Mucosa of gallbladder (tissue), 1 donor: Measurements from ENCODE around the gene SHISA9. TPM values are rescaled to one million over a fixed set of nuclear protein-coding genes. Genes with fewer than 3 reads are reported as not detected.

Experiments used
- DNase-seq: peaks from one replicate; pipeline ENCODE4 v3.0.0-alpha.2; 2020; ENCODE audit warnings: low spot score
- total RNA-seq: library from RNA; stranded (reverse); gene quantifications from one replicate; pipeline ENCODE4 v1.2.1, GENCODE V29; 2021
- donor health status: DM: no; HTN: no; CAD: no.

SHISA9 gene
- total RNA-seq, 1 donor from 2014 or later: 0.89 TPM

DNA sequence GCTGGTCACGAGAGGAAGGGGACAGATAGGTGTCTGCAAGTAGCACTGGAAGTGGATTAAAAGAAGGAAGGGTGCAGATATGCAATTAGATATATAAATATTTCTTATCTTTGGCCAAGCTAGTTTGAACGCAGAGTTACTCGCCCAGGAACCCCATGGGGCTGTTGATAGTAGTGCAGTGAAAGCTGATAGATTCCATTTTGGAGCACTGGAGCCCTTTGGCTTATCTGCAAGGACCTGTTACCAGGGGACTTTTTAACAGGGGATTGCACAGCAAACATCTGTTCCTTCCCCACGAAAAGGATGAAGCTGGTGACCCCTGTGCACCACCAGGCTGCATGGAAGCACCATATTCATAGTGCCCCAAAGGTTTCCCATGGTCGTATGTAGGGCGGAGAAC, 218.7 kb downstream of the SHISA9 start:
- no peak for DNase-seq

GRCh38 chr16:13120557-13120956, 219.2 kb downstream of the SHISA9 start:
- DNase-seq: no peak

- no peak for DNase-seq
Measured at GRCh38 chr16:13123991-13124390, 222.6 kb downstream of the SHISA9 start.

GRCh38 chr16:13127144-13127543, 225.7 kb downstream of the SHISA9 start:
- no peak for DNase-seq

GRCh38 chr16:13130586-13130985, 229.2 kb downstream of the SHISA9 start:
- DNase-seq: no peak

- DNase-seq: no peak
Measured at GRCh38 chr16:13134836-13135235, 233.4 kb downstream of the SHISA9 start.

DNA sequence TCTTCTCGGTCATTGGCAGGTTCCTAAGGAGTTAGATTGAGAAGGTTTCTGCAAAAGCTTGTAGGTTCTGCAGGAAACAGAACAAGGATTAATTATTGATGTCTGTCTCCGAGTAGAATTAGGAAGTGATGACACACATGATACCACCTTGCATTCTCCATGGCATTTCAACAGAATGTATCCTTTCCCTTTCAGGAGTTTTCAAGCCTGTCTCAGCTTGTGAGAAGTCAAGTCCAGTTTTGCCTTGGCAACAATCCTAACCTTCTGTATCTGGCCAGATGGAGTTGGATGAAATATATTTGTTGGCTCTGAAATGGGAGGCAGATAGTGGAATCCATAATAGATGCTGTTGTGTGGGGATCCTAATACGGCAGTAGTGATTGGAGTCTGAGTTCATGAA, 235.5 kb downstream of the SHISA9 start:
- DNase-seq: no peak

DNA sequence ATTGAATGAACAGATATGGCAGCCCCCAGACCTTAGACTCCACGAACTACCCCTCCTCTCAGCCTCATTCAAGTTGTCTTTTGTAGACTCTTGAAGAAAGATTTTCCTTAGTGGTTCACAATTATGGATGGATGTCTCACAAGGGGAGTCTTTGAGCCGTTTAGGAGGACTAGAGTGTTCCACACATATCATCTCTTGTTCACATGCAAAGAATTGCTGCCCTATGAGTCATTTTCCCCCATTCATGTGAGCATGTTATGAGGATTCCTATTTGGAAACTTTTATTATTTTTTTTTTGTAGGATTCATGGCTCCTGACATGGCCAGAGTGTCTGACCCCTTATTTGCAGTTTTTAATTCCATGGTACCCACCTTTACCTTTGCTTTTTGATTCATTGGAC, 237.1 kb downstream of the SHISA9 start:
- no peak for DNase-seq

GRCh38 chr16:13139661-13140241, 238.4 kb downstream of the SHISA9 start:
- DNase-seq: no peak

DNA sequence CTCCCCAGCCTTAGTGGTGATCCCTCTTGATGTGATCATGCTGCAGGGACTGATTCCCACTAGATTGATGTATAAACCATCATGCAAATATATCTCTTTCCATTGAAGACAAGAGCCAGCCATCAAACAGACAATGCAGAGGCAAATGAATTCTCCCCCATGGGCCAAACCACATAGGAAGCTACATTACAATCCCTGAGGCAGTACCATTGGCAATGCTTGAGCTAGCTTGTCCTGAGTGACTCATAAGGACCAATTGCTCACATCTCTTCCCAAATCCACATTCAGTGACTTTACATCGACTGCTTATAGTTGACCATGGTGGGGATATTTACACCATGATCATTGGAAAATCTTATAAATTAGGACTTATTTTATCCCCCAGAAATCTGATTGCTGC, 242.2 kb downstream of the SHISA9 start:
- no peak for DNase-seq

DNA sequence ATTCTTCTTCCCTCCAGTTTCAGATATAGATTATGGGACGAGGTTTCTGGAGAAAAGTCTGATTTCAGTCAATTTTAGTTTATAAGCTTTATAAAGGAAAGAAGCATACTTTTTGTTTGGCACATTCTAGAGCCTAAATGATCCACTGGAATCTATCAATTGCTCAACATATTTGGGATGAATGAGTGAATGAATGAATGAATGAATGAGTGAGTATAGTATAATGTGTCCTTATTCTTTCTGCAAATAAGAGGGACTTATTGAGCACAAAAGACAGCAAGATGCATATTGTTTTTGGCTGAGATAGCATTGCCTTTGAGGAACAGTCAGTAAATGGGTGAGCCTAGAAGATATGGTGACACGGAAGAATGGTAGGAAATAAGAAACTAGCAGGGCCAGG, 245.4 kb downstream of the SHISA9 start:
- DNase-seq: no peak

DNA sequence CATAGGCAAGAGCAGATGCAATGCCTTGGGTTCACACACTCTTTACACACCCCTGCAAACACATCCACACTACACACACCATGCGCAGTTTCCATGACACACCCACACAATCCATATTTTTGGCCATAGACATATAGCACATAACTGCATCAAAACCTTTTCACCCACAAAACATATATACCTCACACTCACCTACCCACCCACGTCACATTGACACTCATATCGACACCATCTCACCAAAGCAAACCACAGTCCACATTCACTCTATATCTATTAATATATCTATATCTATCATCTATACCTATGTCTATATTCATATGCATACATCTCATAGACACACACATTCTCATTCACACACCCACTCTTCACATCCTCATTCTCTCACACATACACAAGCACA, 246.9 kb downstream of the SHISA9 start:
- no peak for DNase-seq

GRCh38 chr16:13148836-13149235, 247.4 kb downstream of the SHISA9 start:
- no peak for DNase-seq

- no peak for DNase-seq
Measured at GRCh38 chr16:13150181-13150885, 248.9 kb downstream of the SHISA9 start.

- no peak for DNase-seq
Measured at GRCh38 chr16:13153696-13154095, 252.3 kb downstream of the SHISA9 start.

- no peak for DNase-seq
Measured at GRCh38 chr16:13154799-13155198, 253.4 kb downstream of the SHISA9 start.

DNA sequence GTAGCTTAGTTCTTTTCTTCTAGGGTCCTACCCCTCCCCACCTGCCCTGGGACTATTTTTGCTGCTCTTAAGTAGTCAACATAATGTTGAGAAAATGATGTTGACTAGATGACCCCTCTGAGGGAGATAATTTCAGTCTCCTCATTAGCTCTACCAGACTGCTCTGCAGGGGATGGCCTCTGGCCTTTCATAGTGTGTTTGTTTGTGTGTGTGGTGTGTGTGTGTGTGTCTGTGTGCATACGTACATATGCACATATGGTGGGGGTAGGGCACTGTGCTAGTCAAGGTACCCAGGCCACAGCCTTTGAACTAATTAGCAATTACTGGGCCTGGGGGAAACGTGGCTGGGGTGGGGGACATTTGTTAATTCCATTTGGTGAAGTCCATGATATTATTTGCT, 254.0 kb downstream of the SHISA9 start:
- no peak for DNase-seq

DNA sequence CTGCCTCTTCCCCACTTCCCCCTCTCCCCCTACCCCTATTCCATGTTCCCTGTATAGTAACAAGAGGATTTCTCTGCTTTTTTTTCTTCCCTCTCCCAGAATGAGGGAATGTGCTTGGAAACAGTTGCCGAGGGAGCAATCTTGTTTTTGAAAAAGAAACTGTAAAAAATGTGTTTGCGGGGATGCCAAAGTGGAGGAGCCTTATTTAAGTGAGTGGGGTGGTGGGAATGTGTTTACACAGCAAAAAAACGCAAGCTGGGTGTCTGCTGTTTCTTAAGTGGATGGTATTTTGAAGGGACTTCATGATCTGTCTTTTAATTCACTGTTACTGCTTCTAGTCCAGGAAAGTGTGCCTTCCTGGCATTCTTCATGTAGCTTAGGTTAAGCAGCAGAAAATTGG, 254.4 kb downstream of the SHISA9 start:
- DNase-seq: no peak

GRCh38 chr16:13157082-13157481, 255.7 kb downstream of the SHISA9 start:
- DNase-seq: no peak

DNA sequence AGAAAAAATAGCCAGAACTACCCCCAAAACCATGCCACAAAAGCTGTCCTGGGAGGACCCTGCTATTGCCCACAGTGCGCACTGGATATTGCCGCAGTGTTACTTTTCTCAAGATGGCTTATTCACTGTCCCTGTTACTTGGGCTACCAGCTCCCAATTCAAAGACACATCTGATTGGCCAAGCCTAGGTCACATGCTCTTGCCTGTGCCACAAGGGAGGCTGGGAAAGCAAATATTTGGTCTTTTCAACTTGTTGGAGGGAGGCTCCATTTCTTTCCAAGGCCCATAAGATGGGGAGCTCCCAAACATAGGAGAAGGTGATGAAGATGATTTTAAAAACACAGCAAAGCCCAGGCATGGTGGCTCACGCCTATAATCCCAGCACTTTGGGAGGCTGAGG, 257.0 kb downstream of the SHISA9 start:
- no peak for DNase-seq

DNA sequence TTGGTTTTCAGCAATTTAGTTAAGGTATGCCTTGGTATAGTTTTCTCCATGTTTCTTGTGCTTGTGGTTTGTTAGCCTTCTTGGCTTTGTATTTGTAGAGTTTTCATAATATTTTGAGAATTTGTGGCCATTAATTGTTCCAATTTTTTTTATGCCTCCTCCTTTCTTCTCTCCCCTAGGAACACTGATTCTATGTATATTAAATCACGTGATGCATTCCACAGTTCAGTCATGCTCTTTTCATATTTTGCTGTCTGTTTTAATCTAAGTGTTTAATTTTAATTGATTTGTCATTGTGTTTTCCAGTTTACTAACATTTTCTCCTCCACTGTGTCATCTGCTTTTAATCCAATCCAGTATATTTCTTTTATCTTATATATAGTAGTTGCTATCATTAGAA, 263.6 kb downstream of the SHISA9 start:
- DNase-seq: no peak

DNA sequence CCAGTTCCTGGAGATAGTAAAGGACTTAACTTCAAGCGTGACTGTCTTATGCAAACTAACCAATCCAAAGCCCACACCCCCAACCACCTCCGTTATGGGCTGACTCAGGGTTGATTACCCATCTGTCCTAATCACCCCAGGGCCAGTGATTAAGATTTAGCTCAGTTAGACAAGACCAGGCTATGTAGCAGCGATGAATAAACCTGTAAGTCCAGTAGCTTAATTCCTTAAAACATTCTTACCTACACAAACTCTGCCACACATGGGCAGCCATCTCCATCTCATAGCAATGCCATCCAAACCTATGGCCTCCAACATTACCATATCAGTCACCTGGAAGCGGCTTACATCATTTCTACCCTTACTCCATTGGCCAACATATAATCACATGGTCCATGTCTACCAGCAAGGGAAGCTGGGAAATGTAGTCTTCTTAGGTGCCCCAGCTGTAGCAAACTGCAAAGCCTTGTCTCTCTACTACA, 266.7 kb downstream of the SHISA9 start:
- DNase-seq: no peak

DNA sequence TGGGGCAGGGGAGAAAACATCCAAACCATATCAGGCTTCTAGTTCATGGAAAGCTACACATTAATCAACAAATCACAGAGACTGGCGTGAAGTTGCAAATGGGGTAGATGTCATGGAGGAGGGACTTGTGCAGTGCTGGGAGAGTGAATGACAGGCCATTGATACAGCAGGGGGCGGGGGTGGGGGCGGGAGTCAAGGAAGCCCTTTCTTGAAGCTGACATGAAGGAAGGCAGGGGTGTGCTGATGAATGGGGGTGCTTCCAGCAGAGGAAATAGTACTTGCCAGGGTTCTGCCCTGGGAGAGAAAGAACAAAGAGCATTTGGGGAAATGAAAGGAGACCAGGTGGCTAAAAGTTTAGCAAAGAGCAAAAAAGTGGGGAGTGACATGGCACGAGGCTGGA, 269.9 kb downstream of the SHISA9 start:
- no peak for DNase-seq

DNA sequence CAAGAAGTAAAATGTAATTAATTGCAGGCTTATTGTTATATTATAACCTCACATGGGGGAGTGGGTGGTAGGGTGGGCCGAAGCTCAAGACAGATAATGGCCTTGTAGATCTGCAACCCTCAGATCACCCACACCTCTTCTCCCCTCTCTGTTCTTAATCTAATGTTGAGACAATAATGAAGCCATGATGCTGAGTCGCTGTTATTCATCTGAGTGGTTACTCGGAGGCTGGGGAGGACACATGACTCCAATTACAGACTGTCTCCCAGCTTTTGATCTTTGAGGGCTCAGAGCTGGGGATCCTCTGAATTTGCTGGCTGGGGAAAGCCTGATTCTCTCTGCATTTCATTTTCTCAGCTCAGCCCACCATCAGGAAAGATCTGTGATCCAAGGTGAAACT, 275.3 kb downstream of the SHISA9 start:
- no peak for DNase-seq
